T-helper 22 cell (primary cell): ENCODE results near the gene MYT1.

Source experiments
- DNase-seq: peaks from one replicate; pipeline ENCODE4 v3.0.0-alpha.2; 2020; ENCODE audit warnings: low read depth

MYT1 gene

GRCh38 chr20:64155258-64156135 lies 8.8 kb upstream of the MYT1 start:
- no peak for DNase-seq

GRCh38 chr20:64156136-64156885 lies 7.9 kb upstream of the MYT1 start:
- DNase-seq, result no peak

GRCh38 chr20:64156886-64157875 lies 7.1 kb upstream of the MYT1 start:
- no peak for DNase-seq

GRCh38 chr20:64157878-64158277 lies 6.4 kb upstream of the MYT1 start:
- no peak for DNase-seq

GRCh38 chr20:64158346-64159285 lies 5.6 kb upstream of the MYT1 start:
- no peak for DNase-seq

GRCh38 chr20:64159286-64159680 lies 5.0 kb upstream of the MYT1 start:
- no peak for DNase-seq

GRCh38 chr20:64159711-64160110 lies 4.5 kb upstream of the MYT1 start:
- DNase-seq, result no peak

GRCh38 chr20:64160118-64160517 lies 4.1 kb upstream of the MYT1 start:
- DNase-seq, result no peak

- DNase-seq, result no peak
Measured at GRCh38 chr20:64160526-64161355, 3.5 kb upstream of the MYT1 start.

- no peak for DNase-seq
Measured at GRCh38 chr20:64161356-64162238, 2.7 kb upstream of the MYT1 start.

GRCh38 chr20:64162239-64162910 lies 1.9 kb upstream of the MYT1 start:
- no peak for DNase-seq

GRCh38 chr20:64163776-64164122 lies 503 bp upstream of the MYT1 start:
- no peak for DNase-seq

GRCh38 chr20:64165866-64166600 lies 1.8 kb downstream of the MYT1 start:
- DNase-seq, result no peak

- no peak for DNase-seq
Measured at GRCh38 chr20:64166721-64167615, 2.7 kb downstream of the MYT1 start.

- DNase-seq, result no peak
Measured at GRCh38 chr20:64167676-64168075, 3.4 kb downstream of the MYT1 start.

- no peak for DNase-seq
Measured at GRCh38 chr20:64168381-64169090, 4.3 kb downstream of the MYT1 start.
